ENCODE measurements around the gene LRRD1.
"Not testable (repeated sequence)": the region's sequence is repeated elsewhere in the genome, so short reads cannot be mapped to it uniquely, and the experiment has no call there.

- TF ChIP-seq ELF4 (IDR thresholded peaks at IDR 0.05); L3MBTL2 (conservative IDR thresholded peaks at IDR 0.05): not testable (repeated sequence)
Observed at GRCh38 chr7:92184294-92184693, 5.4 kb upstream of the LRRD1 start.

All from HEK293T (cell line).